GM21515 (cell line): ENCODE measurements around the gene FOXP3.

Source experiments
- ATAC-seq: cut with Tn5 transposase; IDR thresholded peaks from one replicate; pipeline ENCODE4 v1.9.1; 2021; ENCODE audit not compliant: unreplicated experiment

The FOXP3 gene

GRCh38 chrX:49250578-49250977 is 13.9 kb downstream of the FOXP3 start:
- no peak for ATAC-seq

- no peak for ATAC-seq
Observed at GRCh38 chrX:49250066-49250465, 14.4 kb downstream of the FOXP3 start.

DNA sequence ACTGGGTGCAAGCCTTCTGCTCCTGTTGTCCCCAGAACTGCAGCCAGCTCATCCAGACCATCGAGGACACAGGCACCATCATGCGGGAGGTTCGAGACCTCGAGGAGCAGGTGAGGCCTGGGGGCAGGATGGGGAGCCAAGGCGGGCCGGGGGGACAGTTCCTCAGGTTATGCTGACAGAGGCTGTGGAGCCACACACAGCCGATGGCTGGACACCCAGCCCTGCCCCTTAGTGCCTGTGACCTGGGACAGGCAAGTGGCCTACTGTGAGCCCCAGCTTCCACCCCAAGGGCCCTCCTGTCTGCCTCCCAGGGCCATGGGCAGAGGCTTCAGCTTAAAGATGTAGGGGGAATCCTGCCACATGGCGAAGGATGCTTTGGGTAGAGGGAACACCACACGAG is 14.9 kb downstream of the FOXP3 start:
- ATAC-seq = no peak

GRCh38 chrX:49249071-49249470 is 15.4 kb downstream of the FOXP3 start:
- no peak for ATAC-seq

DNA sequence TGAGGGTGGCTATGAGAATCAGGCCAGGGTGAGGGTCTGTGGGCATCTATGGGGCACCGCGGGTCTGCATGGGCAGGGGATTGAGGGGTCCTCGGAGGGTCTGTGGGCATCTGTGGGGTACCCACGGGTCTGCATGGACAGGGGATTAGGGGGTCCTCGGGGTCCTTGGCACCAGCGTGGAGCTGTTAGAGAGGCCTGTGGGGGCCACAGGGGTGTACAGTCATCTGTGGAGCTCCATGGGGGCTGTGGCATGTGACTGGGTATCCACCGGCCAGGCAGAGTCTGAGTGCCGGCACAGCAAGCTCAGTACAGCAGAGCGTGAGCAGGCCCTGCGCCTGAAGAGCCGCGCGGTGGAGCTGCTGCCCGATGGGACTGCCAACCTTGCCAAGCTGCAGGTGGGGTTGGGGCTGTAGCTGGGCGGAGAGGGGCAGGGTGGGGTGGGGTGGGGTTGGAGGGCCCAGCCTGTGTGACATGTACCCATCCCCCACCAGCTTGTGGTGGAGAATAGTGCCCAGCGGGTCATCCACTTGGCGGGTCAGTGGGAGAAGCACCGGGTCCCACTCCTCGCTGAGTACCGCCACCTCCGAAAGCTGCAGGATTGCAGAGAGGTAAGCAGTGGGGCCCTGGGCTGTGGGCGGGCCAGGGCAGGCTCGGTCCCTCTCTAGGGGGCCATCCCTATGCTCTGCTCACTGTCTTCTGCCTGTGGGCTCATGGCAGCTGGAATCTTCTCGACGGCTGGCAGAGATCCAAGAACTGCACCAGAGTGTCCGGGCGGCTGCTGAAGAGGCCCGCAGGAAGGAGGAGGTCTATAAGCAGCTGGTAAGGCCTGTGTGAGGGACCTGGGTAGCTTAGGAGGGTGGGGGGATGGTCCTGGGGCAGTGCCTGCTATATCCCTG is 16.3 kb downstream of the FOXP3 start:
- ATAC-seq = no peak

GRCh38 chrX:49247346-49247745 is 17.2 kb downstream of the FOXP3 start:
- no peak for ATAC-seq

GRCh38 chrX:49246541-49246940 is 18.0 kb downstream of the FOXP3 start:
- ATAC-seq = no peak

DNA sequence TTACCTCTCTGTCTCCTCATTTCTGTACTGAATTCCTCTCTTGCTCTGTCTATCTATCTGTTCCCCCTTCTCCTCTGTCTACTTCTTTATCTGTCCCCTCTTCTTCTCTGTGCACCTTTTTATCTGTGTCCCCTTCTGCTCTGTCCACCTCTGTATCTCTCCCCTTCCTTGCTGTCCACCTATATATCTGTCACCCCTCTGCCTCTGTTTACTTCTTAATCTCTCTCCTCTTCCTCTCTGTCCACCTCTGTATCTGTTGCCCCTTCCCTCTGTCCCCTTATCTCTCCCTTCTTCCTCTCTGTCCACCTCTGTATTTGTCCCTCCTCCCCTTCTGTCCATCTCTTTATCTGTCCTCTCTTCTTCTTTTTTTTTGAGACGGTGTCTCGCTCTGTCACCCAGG is 20.3 kb downstream of the FOXP3 start:
- ATAC-seq = no peak

- no peak for ATAC-seq
Observed at GRCh38 chrX:49243166-49243565, 21.3 kb downstream of the FOXP3 start.

GRCh38 chrX:49242545-49243066 is 21.9 kb downstream of the FOXP3 start:
- ATAC-seq = no peak

DNA sequence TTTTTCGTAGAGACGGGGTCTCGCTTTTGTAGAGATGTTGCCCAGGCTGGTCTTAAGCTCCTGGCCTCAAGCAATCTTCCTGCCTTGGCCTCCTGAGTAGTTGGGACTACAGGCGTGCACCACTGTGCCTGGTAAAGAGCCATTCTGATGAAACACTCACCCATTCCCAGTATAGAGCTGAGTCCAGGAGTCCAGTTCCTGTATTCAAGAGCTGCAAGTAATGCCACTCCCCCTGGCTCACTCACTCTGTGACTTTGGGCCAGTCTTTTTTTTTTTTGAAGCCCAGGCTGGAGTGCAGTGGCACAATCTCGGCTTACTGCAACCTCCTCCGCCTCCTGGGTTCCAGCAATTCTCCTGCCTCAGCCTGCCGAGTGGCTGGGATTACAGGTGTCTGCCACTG is 25.8 kb downstream of the FOXP3 start:
- ATAC-seq = no peak

- ATAC-seq = no peak
Observed at GRCh38 chrX:49237060-49237459, 27.4 kb downstream of the FOXP3 start.

- no peak for ATAC-seq
Observed at GRCh38 chrX:49233887-49234555, 30.5 kb downstream of the FOXP3 start.

- ATAC-seq = no peak
Observed at GRCh38 chrX:49233176-49233575, 31.3 kb downstream of the FOXP3 start, which contains the start of gene CACNA1F. Gene CACNA1F, minus strand, starts transcription at chrX:49233340. Its CDS starts 31 bp downstream, at chrX:49233309.

GRCh38 chrX:49232525-49232924 is 32.0 kb downstream of the FOXP3 start:
- ATAC-seq = no peak

- no peak for ATAC-seq
Observed at GRCh38 chrX:49231333-49232000, 33.0 kb downstream of the FOXP3 start.

DNA sequence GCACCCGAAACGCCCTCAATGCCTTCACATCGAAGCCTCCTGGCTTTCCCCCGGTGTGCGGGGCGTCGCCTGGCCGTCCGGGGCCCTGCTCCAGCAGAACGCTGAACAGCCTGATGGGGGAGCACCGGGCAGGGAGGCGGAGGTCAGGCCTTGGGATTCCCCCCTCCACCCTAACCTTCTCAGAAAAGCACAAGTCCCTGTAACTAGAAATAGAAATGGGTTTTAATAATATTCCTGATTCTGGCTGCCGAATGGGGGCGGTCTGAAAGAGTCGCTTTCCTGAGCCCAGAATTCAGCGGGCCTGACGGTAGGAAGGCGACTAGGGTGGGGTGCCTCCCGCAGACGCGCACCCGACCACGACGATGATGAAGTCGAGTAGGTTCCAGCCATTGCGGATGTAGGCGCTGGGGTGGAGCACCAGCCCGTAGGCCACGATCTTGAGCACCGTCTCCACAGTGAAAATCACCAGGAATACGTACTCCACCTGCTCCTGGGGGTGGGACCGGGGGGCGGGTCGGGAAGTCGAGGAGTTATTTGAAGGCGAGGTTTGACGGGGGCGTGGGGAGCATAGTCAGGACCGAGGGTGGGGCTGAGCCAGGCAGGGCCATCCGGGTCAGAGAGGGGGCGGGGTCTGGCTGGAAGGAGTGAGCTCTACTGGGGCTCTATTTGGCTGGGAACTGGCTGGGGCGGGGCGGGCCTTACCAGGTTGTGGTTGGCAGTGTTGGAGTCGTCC is 33.8 kb downstream of the FOXP3 start:
- ATAC-seq = no peak

- no peak for ATAC-seq
Observed at GRCh38 chrX:49228185-49228584, 36.3 kb downstream of the FOXP3 start.

- no peak for ATAC-seq
Observed at GRCh38 chrX:49227726-49228125, 36.8 kb downstream of the FOXP3 start.

DNA sequence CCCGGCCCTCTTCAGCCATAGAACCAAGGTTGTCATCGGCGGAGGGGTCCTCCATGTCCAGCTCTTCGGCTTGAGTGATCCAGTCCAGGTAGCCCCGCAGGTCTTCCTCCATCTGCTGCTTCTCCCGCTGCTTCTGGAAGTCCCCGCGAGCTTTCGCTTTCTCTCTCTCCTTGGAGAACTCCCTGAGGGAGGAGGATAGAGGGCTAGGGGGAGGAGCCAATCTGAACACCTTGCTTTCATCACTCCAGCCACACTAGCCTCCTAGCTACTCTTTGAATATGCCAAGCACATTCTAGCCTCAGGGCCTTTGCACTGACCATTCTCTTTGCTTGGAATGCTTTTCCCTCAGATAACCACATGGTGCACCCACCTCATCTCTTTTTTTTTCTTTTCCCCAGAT is 37.6 kb downstream of the FOXP3 start:
- ATAC-seq = no peak

GRCh38 chrX:49225858-49226257 is 38.7 kb downstream of the FOXP3 start:
- no peak for ATAC-seq
